ENCODE data around the gene NPVF. TPM values are rescaled to one million over a fixed set of nuclear protein-coding genes. Genes with fewer than 3 reads are reported as not detected.

Gene NPVF
- polyA plus RNA-seq, 2 donors, result not detected

- Histone ChIP-seq H3K9me3 (ENCODE audit: control insufficient read depth in 2 of 2, insufficient read depth in 1 of 2, low read depth in 1 of 2, low read length in 1 of 2) (no peaks in the 10 kb centered on the region), H3K36me3 (ENCODE audit: control insufficient read depth in 2 of 2, insufficient read depth in 2 of 2, low read length in 1 of 2) (no peaks in the 10 kb centered on the region), H3K4me3 (ENCODE audit: low read depth in 1 of 2, low read length in 2 of 2) (peak overlapping the region in 1 of 2 donors; percentile 74), H3K27ac (ENCODE audit: low read depth in 2 of 2, low read length in 1 of 2) (peak overlapping the region in 1 of 2 donors; percentile 76), H3K4me1 (ENCODE audit: control insufficient read depth in 2 of 2, insufficient read depth in 2 of 2, low read length in 1 of 2) (no peaks in the 10 kb centered on the region), H3K27me3 (ENCODE audit: control insufficient read depth in 1 of 2, insufficient read depth in 2 of 2, low read length in 2 of 2) (no peaks in the 10 kb centered on the region)
- 84% methylated on average over 7 of the region's 7 CpGs for WGBS, 2 donors
Measured at GRCh38 chr7:25180946-25181345, 47.3 kb downstream of the NPVF start.

- H3K9me3 ChIP-seq (ENCODE audit: control insufficient read depth in 2 of 2, insufficient read depth in 1 of 2, low read depth in 1 of 2, low read length in 1 of 2), result no peaks in the 10 kb centered on the region
- no peaks in the 10 kb centered on the region for H3K36me3 ChIP-seq (ENCODE audit: control insufficient read depth in 2 of 2, insufficient read depth in 2 of 2, low read length in 1 of 2)
- H3K27me3 ChIP-seq (ENCODE audit: control insufficient read depth in 1 of 2, insufficient read depth in 2 of 2, low read length in 2 of 2), result no peaks in the 10 kb centered on the region
- 9 to 17% methylated on average over 6 of the region's 6 CpGs for WGBS, 2 donors
- peak overlapping the region; percentile 49 to 74 for H3K4me3 ChIP-seq (ENCODE audit: low read depth in 1 of 2, low read length in 2 of 2)
- H3K27ac ChIP-seq (ENCODE audit: low read depth in 2 of 2, low read length in 1 of 2), result peak overlapping the region in 1 of 2 donors; percentile 76
- H3K4me1 ChIP-seq (ENCODE audit: control insufficient read depth in 2 of 2, insufficient read depth in 2 of 2, low read length in 1 of 2), result no peaks in the 10 kb centered on the region
Measured at GRCh38 chr7:25180592-25180923, 47.7 kb downstream of the NPVF start.

- Histone ChIP-seq H3K27me3 (ENCODE audit: control insufficient read depth in 1 of 2, insufficient read depth in 2 of 2, low read length in 2 of 2) (no peaks in the 10 kb centered on the region), H3K4me3 (ENCODE audit: low read depth in 1 of 2, low read length in 2 of 2) (peak overlapping the region; percentile 67 to 74), H3K36me3 (ENCODE audit: control insufficient read depth in 2 of 2, insufficient read depth in 2 of 2, low read length in 1 of 2) (no peaks in the 10 kb centered on the region), H3K4me1 (ENCODE audit: control insufficient read depth in 2 of 2, insufficient read depth in 2 of 2, low read length in 1 of 2) (no peaks in the 10 kb centered on the region), H3K9me3 (ENCODE audit: control insufficient read depth in 2 of 2, insufficient read depth in 1 of 2, low read depth in 1 of 2, low read length in 1 of 2) (no peaks in the 10 kb centered on the region), H3K27ac (ENCODE audit: low read depth in 2 of 2, low read length in 1 of 2) (peak overlapping the region; percentile 59 to 76)
- WGBS, 2 donors, result 1% methylated on average over 65 to 74 of the region's 74 CpGs
Measured at GRCh38 chr7:25179771-25180591, 48.3 kb downstream of the NPVF start.

- Histone ChIP-seq H3K36me3 (ENCODE audit: control insufficient read depth in 2 of 2, insufficient read depth in 2 of 2, low read length in 1 of 2) (no peaks in the 10 kb centered on the region), H3K4me1 (ENCODE audit: control insufficient read depth in 2 of 2, insufficient read depth in 2 of 2, low read length in 1 of 2) (no peaks in the 10 kb centered on the region), H3K27ac (ENCODE audit: low read depth in 2 of 2, low read length in 1 of 2) (peak overlapping the region in 1 of 2 donors; percentile 68), H3K9me3 (ENCODE audit: control insufficient read depth in 2 of 2, insufficient read depth in 1 of 2, low read depth in 1 of 2, low read length in 1 of 2) (no peaks in the 10 kb centered on the region), H3K4me3 (ENCODE audit: low read depth in 1 of 2, low read length in 2 of 2) (peak overlapping the region; percentile 67 to 74), H3K27me3 (ENCODE audit: control insufficient read depth in 1 of 2, insufficient read depth in 2 of 2, low read length in 2 of 2) (no peaks in the 10 kb centered on the region)
- 67 to 74% methylated on average over 9 of the region's 9 CpGs for WGBS, 2 donors
Measured at GRCh38 chr7:25179325-25179724, 49.0 kb downstream of the NPVF start.

Other genes starting within 250 kb of the NPVF start
- gene OSBPL3, start 248.3 kb downstream of the NPVF start, polyA plus RNA-seq, result 10 to 100 TPM; 10.4 to 22.4 TPM
- gene CYCS, start 103.2 kb downstream of the NPVF start, polyA plus RNA-seq, result 100 to 1,000 TPM in 1 of 2 donors, 10 to 100 TPM in 1; 44.2 to 106 TPM

All from esophagus (tissue), 2 donors.